Activated naive CD4-positive, alpha-beta T cell treated with anti-CD3 and anti-CD28 coated beads, Interleukin-2, amount 10 ng/mL, durations not matched to agents 7 days and 5 days (primary cell): Measurements from ENCODE around the gene ZNF45.
"Not testable (repeated sequence)": the region's sequence is repeated elsewhere in the genome, so short reads cannot be mapped to it uniquely, and the experiment has no call there.

ENCODE experiments used
- CTCF ChIA-PET: fragments of 350-600 bp; sonication (Branson Sonifier 250); formaldehyde crosslinking; loops from one replicate; lab custom pipeline; 2021; ENCODE audit warnings: antibody characterized with exemption; lab: Charles Lee
- DNase-seq: peaks from one replicate; pipeline ENCODE4 v3.0.0-alpha.2; 2020
- H3K27ac Mint-ChIP-seq: one replicate; pipeline ENCODE4 v1.8.0; 2021; ENCODE audit warnings: mild to moderate bottlenecking, moderate library complexity, mixed read lengths
- H3K27me3 Mint-ChIP-seq: one replicate; pipeline ENCODE4 v1.8.0; 2021; ENCODE audit warnings: mild to moderate bottlenecking, mixed read lengths
- H3K36me3 Mint-ChIP-seq: one replicate; pipeline ENCODE4 v1.8.0; 2021; ENCODE audit warnings: mixed read lengths
- H3K4me1 Mint-ChIP-seq: one replicate; pipeline ENCODE4 v1.8.0; 2021; ENCODE audit warnings: mixed read lengths
- H3K4me3 Mint-ChIP-seq: one replicate; pipeline ENCODE4 v1.8.0; 2021; ENCODE audit warnings: mild to moderate bottlenecking, moderate library complexity, mixed read lengths
- H3K9me3 Mint-ChIP-seq: one replicate; pipeline ENCODE4 v1.8.0; 2021; ENCODE audit warnings: mixed read lengths

ZNF45 gene

DNA sequence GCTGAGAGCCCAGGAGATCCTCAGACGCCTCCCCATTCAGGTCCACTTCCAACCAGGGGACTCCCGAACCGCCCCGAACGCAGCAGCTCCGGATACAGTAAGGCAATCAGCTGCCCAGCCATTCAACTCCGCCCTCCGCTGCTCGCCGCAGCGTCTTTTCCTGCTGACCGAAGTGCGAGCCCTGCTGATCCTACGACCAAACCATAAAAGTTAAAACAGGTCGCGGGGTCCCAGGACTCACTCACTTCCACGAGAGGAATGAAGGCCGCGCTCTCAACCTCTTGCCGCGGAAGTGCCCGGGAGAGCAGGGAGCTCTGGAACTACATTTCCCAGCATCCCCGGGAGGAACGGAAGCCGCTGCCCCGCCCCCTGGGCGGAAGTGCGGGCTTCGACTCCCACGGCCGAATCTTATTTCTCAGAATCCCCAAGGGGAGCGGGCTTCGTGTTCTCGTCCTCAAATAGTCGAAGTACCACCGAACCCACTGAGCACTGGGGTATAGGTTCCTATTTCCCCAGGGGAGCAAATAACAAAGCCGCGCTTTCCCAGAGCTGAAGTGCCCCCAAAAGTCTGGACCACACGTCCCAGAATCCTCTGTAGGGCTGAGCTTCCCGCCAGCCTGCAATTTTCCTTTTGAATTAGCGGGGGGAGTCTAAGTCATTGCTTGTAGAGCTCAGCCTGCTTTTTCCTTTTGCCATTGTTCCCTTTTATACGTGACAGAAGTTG is at the start of gene ZNF45:
Gene ZNF45 (minus strand): TSS at position 298 of the 724 bp plus-strand sequence. CDS start 13,097 bp downstream, outside the sequence.
- Mint-ChIP-seq H3K36me3 (peaks cover 36% of the 10 kb centered on the region), H3K4me1 (peaks cover 19% of the 10 kb centered on the region), H3K4me3 (peak within 1 kb of the TSS; percentile 94), H3K27ac (peak within 1 kb of the TSS; percentile 87), H3K27me3 (no peaks in the 10 kb centered on the region), H3K9me3 (peaks cover 26% of the 10 kb centered on the region)
- CTCF ChIA-PET = interaction anchor here (0.8 to 1.2 kb wide), 2 partner anchors 13 to 160 kb away, joined by 3 read pairs; no protein-coding TSS in a partner anchor
- peak; percentile 91 for DNase-seq

DNA sequence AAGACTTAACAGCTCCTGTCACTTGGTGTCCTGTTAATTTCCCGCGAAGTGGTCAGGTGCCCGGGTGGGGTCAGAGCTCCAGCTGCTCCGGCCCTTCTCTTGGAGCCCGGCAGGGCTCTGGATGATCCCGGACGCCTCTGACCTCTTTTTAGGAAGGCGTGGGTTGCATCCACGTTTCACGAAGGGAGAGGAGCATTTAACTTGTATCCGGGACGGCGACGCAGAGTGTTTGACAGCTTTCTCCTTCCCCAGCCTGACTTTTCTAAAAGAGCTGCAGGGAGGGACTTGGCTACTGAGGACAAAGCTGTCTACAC is 49.6 kb upstream of the ZNF45 start:
- DNase-seq = no peak
- peaks cover 17% of the 10 kb centered on the region for H3K4me1 Mint-ChIP-seq
- H3K9me3 Mint-ChIP-seq = peaks cover 9% of the 10 kb centered on the region
- peaks cover 19% of the 10 kb centered on the region for H3K36me3 Mint-ChIP-seq
- no peaks in the 10 kb centered on the region for H3K27me3 Mint-ChIP-seq
- H3K4me3 Mint-ChIP-seq = peak overlapping the region; percentile 95
- CTCF ChIA-PET = interaction anchor here (1.3 kb wide), 1 partner anchor 110 kb away, joined by 4 read pairs; no protein-coding TSS in a partner anchor
- H3K27ac Mint-ChIP-seq = peak overlapping the region; percentile 87

DNA sequence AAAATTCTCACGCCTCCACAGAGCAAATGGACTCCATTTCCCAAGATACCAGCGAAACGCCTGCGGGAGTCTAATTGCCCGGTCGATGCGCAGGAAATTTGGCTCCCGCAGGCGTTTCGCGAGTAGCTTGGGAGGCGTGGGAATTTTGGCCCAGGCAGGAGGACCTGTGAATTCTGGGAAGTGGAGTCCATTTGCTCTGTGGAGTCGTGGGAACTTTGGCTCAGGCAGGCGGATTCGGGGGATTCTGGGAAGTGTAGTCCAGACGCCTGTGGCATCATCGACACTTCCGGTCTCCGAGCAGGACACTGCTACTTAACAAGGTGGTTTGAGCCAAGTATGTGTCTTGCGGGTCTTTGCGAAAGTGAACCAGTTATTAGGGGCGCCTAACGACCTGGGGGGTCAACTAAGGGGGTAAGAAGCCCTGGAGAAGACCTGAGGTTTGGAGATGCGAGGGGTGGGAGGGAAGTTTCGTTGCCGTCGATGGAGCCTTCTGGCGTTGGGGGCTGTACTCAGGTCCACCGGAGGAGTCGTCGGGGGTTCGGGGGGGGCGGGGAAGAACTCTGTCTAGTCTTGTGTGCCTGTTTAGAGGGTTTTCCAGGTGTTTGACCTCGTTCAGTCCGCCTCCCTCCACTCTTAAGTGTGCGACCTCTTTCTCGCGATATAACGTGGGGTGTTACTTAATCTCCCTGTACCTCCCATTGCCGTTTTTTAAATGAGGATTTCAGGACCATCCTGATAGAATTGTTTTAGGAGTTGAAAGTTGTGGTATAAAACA is 49.0 kb upstream of the ZNF45 start, which contains the start of gene ZNF155:
Gene ZNF155 (plus strand): TSS at position 277 of the 775 bp plus-strand sequence. CDS start 4,356 bp downstream, outside the sequence.
- H3K27ac Mint-ChIP-seq = peak within 1 kb of the TSS; percentile 87
- DNase-seq = peak; percentile 79

DNA sequence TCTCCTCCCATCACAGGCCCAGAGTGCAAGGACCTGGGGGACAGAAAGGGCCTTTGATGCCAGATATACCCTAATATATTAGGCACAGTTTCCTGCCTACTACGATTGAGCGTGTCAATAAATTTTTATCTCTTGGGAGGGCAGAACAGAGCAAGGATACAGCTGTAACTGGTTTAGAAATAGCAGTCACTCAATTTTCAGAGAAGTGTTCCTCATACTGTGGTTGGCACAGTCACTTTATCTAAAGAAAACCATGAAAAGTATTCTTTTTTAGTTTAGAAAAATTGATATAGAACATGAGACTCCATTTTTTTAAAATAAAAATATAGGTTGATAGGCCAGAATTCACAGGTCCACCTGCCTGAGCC is 48.4 kb upstream of the ZNF45 start:
- Mint-ChIP-seq H3K4me1 (peaks cover 17% of the 10 kb centered on the region), H3K27me3 (no peaks in the 10 kb centered on the region), H3K27ac (peak overlapping the region; percentile 67), H3K9me3 (peaks cover 7% of the 10 kb centered on the region), H3K36me3 (peaks cover 8% of the 10 kb centered on the region), H3K4me3 (peak overlapping the region; percentile 95)
- DNase-seq = no peak
- CTCF ChIA-PET = no interaction called here

More for the DNA sequence above, 49.0 kb upstream of the ZNF45 start, which contains the start of gene ZNF155:
- Mint-ChIP-seq H3K9me3 (peaks cover 7% of the 10 kb centered on the region), H3K4me1 (peaks cover 17% of the 10 kb centered on the region), H3K4me3 (peak within 1 kb of the TSS; percentile 95), H3K27me3 (no peaks in the 10 kb centered on the region), H3K36me3 (peaks cover 13% of the 10 kb centered on the region)
- CTCF ChIA-PET = interaction anchor here (1.3 kb wide), 1 partner anchor 111 kb away, joined by 4 read pairs; no protein-coding TSS in a partner anchor

DNA sequence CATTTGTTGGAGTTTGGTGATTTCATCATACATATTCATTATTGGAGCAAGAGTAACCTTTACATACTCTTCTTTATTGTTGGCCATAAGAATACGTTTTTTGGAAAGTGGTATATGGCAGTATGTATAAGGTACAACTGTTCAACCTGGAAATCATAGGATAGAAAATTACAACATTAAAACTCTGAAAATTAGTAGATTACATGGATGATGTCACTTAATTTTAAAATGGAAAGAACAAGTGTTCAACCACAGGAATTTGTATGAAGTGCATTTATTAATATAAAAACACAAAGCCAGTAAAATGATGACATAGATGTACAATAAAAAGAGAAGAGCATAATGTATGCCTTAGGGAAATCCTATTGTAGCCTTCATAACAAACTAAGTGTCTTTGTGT is 41.6 kb upstream of the ZNF45 start:
- CTCF ChIA-PET = no interaction called here
- no peak for DNase-seq
- no peak overlapping the region for H3K4me3 Mint-ChIP-seq
- H3K36me3 Mint-ChIP-seq = no peaks in the 10 kb centered on the region
- no peaks in the 10 kb centered on the region for H3K27me3 Mint-ChIP-seq
- no peak overlapping the region for H3K27ac Mint-ChIP-seq
- peaks cover 31% of the 10 kb centered on the region for H3K9me3 Mint-ChIP-seq
- no peaks in the 10 kb centered on the region for H3K4me1 Mint-ChIP-seq

DNA sequence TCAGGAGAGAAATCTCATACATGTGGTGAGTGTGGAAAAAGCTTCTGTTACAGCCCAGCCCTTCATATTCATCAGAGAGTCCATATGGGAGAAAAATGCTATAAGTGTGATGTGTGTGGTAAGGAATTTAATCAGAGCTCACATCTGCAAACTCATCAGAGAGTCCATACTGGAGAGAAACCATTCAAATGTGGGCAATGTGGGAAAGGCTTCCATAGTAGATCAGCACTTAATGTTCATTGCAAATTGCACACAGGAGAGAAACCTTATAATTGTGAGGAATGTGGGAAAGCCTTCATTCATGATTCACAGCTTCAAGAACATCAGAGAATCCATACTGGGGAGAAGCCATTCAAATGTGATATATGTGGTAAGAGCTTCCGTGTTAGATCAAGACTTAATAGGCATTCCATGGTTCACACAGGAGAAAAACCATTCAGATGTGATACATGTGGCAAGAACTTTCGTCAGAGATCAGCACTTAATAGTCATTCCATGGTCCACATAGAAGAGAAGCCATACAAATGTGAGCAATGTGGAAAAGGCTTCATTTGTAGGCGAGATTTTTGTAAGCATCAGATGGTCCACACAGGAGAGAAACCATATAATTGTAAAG is 31.1 kb upstream of the ZNF45 start:
- CTCF ChIA-PET = no interaction called here
- H3K27ac Mint-ChIP-seq = no peak overlapping the region
- H3K36me3 Mint-ChIP-seq = peaks cover 15% of the 10 kb centered on the region
- H3K9me3 Mint-ChIP-seq = peaks cover 63% of the 10 kb centered on the region
- H3K4me3 Mint-ChIP-seq = no peak overlapping the region
- no peaks in the 10 kb centered on the region for H3K4me1 Mint-ChIP-seq
- DNase-seq = no peak
- no peaks in the 10 kb centered on the region for H3K27me3 Mint-ChIP-seq

DNA sequence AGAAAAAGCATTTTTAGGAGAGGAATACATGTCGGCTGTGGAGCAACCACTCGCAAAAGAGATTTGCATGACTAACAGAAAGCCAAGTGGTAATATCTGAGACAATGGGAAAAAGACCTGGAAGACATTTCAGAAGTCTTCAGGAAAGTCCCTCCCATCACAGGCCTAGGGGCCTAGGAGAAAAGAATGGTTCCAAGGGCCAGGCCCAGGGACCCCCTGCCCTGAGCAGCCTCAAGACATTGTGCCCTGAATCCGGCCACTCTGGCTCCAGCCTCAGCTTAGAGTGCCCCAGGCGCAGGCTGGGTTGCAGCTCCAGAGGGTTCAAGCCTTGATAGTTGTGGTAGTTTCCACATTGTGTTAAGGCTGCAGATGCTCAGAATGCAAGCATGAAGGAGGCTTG is 25.3 kb upstream of the ZNF45 start:
- CTCF ChIA-PET = no interaction called here
- Mint-ChIP-seq H3K36me3 (peaks cover 1% of the 10 kb centered on the region), H3K27ac (no peak overlapping the region), H3K4me1 (no peaks in the 10 kb centered on the region), H3K9me3 (peaks cover 36% of the 10 kb centered on the region), H3K27me3 (no peaks in the 10 kb centered on the region), H3K4me3 (no peak overlapping the region)
- no peak for DNase-seq

DNA sequence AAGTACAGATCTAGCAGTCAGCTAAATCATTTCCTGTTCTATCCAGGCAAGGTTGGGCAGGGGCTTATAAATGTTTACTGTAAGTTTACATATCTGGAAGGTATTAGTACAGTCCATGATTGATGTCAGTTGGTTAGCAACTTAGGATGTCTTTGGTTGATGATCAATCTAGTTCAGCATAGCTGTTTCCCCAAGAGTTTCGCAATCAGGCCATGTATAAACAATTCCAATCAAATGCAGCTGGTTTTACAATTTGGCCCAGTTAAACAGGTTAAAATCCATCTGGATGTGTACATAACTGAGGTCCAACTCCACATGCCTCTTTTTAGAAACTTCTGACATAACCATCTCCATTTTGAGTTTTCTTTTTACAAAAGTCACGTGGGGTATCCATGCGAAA is 22.8 kb upstream of the ZNF45 start:
- no peak for DNase-seq

DNA sequence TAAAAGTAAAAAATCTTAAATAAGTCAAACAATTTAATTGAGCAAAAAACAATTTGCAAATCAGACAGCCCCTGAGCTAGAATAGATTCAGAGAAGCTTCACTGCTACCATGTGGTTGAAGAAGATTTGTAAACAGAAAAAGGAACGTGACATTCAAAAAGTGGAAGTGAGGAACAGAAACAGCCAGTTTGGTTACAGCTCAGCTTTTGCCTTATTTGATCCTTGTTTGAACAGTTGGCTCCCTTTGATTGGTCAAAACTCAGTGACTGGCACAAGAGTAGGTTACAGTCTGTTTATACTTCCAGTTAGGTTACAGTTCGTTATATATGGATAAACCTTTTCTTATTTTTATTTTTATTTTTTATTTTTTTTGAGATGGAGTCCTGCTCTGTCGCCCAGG is 21.7 kb upstream of the ZNF45 start:
- DNase-seq = no peak
- H3K9me3 Mint-ChIP-seq = peaks cover 20% of the 10 kb centered on the region
- no peak overlapping the region for H3K4me3 Mint-ChIP-seq
- no peak overlapping the region for H3K27ac Mint-ChIP-seq
- no peaks in the 10 kb centered on the region for H3K4me1 Mint-ChIP-seq
- H3K36me3 Mint-ChIP-seq = no peaks in the 10 kb centered on the region
- CTCF ChIA-PET = no interaction called here
- no peaks in the 10 kb centered on the region for H3K27me3 Mint-ChIP-seq

More for the DNA sequence above, 22.8 kb upstream of the ZNF45 start:
- H3K36me3 Mint-ChIP-seq = no peaks in the 10 kb centered on the region
- H3K4me1 Mint-ChIP-seq = no peaks in the 10 kb centered on the region
- H3K4me3 Mint-ChIP-seq = no peak overlapping the region
- H3K27ac Mint-ChIP-seq = no peak overlapping the region
- no peaks in the 10 kb centered on the region for H3K27me3 Mint-ChIP-seq
- H3K9me3 Mint-ChIP-seq = peaks cover 22% of the 10 kb centered on the region
- CTCF ChIA-PET = interaction anchor here (1.0 kb wide), 1 partner anchor 213 kb away, joined by 4 read pairs; no protein-coding TSS in a partner anchor

DNA sequence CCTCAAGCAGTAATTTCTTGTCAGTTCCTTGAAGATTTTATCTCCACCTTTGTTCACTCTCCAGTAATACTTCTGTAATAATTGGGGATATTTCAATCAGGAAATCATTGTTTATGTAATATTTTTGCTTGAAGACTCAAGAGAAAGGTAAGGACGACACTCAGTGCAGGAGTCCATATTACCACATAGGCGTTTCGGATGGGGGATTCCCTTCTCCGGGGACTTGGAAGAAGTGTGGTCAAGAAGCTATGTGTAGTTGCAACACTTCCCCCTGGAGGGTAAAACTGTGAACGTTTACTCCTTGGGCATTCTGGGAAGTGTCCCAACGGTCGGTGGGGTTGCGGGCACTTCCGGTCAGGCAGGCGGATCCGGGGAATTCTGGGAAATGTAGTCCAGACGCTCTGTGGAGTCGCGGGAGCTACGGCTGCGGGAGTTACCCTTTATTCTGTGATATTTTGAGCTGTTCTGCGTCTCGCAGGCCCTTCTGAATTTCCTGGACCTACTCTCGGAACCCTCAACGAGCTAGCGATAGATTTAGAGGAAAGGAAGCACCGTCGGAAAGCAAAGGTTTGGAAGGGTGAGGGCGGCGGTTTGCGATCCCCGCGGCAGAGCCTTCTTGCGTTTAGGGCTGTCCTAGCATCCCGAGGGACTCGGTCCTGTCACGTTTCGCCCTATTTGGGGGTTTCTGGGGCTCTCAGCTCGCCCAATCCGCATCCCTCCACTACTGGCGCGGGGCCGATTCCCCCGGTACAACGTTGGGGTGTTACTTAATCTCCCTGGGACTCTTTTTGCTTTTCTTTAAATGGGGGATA is 16.0 kb upstream of the ZNF45 start, which contains the start of gene ZNF221:
Gene ZNF221 (plus strand): TSS at position 395 of the 812 bp plus-strand sequence. CDS start 11,499 bp downstream, outside the sequence.
- Mint-ChIP-seq H3K27me3 (peaks cover 9% of the 10 kb centered on the region), H3K9me3 (peaks cover 45% of the 10 kb centered on the region)

DNA sequence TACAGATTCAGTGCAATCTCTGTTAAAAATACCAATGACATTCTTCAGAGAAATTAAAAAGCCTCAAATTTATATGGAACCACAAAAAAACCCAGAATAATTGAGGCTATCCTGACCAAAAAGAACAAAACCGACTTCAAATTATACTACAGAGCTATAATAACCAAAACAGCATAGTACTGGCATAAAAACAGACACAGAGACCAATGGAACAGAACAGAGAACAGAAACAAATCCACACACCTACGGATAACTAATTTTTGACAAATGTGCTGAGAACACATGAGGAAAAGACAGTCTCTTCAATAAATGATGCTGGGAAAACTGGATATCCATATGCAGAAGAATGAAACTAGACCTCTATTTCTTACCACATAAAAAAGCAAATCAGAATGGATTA is 14.7 kb upstream of the ZNF45 start:
- H3K4me1 Mint-ChIP-seq, H3K4me3 Mint-ChIP-seq, H3K27ac Mint-ChIP-seq, CTCF ChIA-PET, H3K36me3 Mint-ChIP-seq, DNase-seq: not testable (repeated sequence)
- peaks cover 16% of the 10 kb centered on the region for H3K27me3 Mint-ChIP-seq
- peaks cover 50% of the 10 kb centered on the region for H3K9me3 Mint-ChIP-seq

More for the DNA sequence above, 16.0 kb upstream of the ZNF45 start, which contains the start of gene ZNF221:
- peak; percentile 71 for DNase-seq
- H3K4me1 Mint-ChIP-seq = peaks cover 6% of the 10 kb centered on the region
- H3K4me3 Mint-ChIP-seq = peak within 1 kb of the TSS; percentile 94
- H3K36me3 Mint-ChIP-seq = peaks cover 8% of the 10 kb centered on the region
- H3K27ac Mint-ChIP-seq = peak within 1 kb of the TSS; percentile 50
- CTCF ChIA-PET = no interaction called here

DNA sequence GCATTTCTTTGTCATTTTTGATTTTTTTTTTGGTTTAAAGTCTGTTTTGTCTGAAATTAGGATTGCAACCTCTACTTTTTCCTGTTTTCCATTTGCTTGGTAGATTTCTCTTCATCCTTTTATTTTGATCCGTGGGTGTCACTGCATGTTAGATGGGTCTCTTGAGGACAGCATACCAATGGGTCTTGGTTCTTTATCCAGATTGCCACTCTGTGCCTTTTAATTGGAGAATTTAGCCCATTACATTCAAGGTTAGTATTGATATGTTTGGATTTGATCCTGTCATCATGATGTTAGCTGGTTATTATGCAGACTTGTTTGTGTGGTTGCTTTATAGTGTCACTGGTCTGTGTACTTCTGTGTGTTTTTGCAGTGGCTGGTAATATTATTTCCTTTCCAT is 12.3 kb upstream of the ZNF45 start:
- Mint-ChIP-seq H3K27me3 (peaks cover 16% of the 10 kb centered on the region), H3K9me3 (peaks cover 48% of the 10 kb centered on the region)
- CTCF ChIA-PET = interaction anchor here (1.4 kb wide), 1 partner anchor 12 kb away, joined by 3 read pairs; the partner anchor contains the start of gene ZNF45
- H3K4me3 Mint-ChIP-seq, H3K4me1 Mint-ChIP-seq, H3K36me3 Mint-ChIP-seq, H3K27ac Mint-ChIP-seq, DNase-seq: not testable (repeated sequence)

DNA sequence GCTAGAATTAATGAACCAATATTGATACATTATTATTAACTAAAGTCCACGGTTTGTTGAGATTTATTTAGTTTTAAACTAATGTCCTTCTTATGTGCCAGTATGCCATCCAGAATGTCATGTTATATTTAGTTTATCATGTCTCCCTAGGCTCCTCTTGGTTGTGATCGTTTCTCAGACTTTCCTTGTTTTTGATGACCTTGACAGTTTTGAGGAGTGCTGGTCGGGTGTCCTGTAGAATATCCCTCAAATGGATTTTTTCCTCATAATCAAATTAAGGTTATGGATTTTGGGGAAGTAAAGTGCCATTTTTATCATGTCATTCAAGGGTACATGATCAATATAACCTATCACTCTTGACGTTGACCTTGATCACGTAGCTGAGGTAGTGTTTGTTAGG is 6.1 kb upstream of the ZNF45 start:
- peaks cover 2% of the 10 kb centered on the region for H3K36me3 Mint-ChIP-seq
- CTCF ChIA-PET = no interaction called here
- no peak overlapping the region for H3K27ac Mint-ChIP-seq
- peaks cover 8% of the 10 kb centered on the region for H3K27me3 Mint-ChIP-seq
- peaks cover 30% of the 10 kb centered on the region for H3K9me3 Mint-ChIP-seq
- H3K4me3 Mint-ChIP-seq = no peak overlapping the region
- H3K4me1 Mint-ChIP-seq = no peaks in the 10 kb centered on the region
- DNase-seq = no peak
